GM12878 (cell line): ENCODE measurements around the gene TXNL4A.

Source experiments
- CEBPZ ChIP-seq: fragments of 150-350 bp; IDR thresholded peaks from 2 replicates; pipeline ENCODE4 v1.6.1; 2016; ENCODE audit warnings: low read depth, low read length
- CTCF ChIP-seq, 3 experiments: IDR thresholded peaks in 2 of 3; conservative IDR thresholded peaks in 1 of 3; 2 replicates each; pipeline ENCODE4 v1.5.1; 2011; ENCODE audit warnings: low read depth in 3 of 3, low read length in 3 of 3, mild to moderate bottlenecking in 3 of 3, control low read depth in 2 of 3, moderate library complexity in 2 of 3, inconsistent platforms in 1 of 3, mixed read lengths in 1 of 3; ENCODE audit not compliant: control insufficient read depth in 2 of 3, insufficient read depth in 1 of 3; ENCODE audit errors: extremely low read depth in 1 of 3
- EGR1 ChIP-seq, 2 experiments: IDR thresholded peaks; 1 replicate in 1 of 2; 2 replicates in 1 of 2; pipeline ENCODE4 v1.6.1; 2011 to 2012; ENCODE audit warnings: low read depth in 2 of 2, low read length in 2 of 2, borderline replicate concordance in 1 of 2, mild to moderate bottlenecking in 1 of 2, moderate library complexity in 1 of 2
- EZH2 ChIP-seq: IDR thresholded peaks from 2 replicates; pipeline ENCODE4 v1.6.1; 2012; ENCODE audit warnings: low read depth, mild to moderate bottlenecking, control low read depth, inconsistent platforms, low read length, borderline replicate concordance; ENCODE audit not compliant: control insufficient read depth
- FOS ChIP-seq: IDR thresholded peaks from 3 replicates; pipeline ENCODE4 v1.6.1; 2011; ENCODE audit warnings: borderline replicate concordance; ENCODE audit not compliant: insufficient read length; ENCODE audit errors: extremely low read depth
- HSF1 ChIP-seq: fragments of 150-350 bp; IDR thresholded peaks from 2 replicates; pipeline ENCODE4 v1.6.1; 2014; ENCODE audit warnings: mild to moderate bottlenecking, low read depth, low read length
- IRF3 ChIP-seq: fragments of 450-650 bp; IDR thresholded peaks from 2 replicates; pipeline ENCODE4 v1.6.1; 2014; ENCODE audit warnings: mild to moderate bottlenecking
- NFYB ChIP-seq: IDR thresholded peaks from 2 replicates; pipeline ENCODE4 v1.6.1; 2011; ENCODE audit warnings: low read depth, mild to moderate bottlenecking, low read length, improper control_type of control experiment, moderate library complexity; ENCODE audit not compliant: insufficient read depth
- PKNOX1 ChIP-seq: fragments of 450-650 bp; IDR thresholded peaks from 2 replicates; pipeline ENCODE4 v1.6.1; 2016; ENCODE audit warnings: mild to moderate bottlenecking
- SMARCA5 ChIP-seq: fragments of 450-650 bp; IDR thresholded peaks from 2 replicates; pipeline ENCODE4 v1.6.1; 2017; ENCODE audit warnings: mild to moderate bottlenecking
- SUZ12 ChIP-seq: fragments of 200-600 bp; sonication (generic); IDR thresholded peaks from one replicate; pipeline ENCODE4 v1.6.1; 2018; ENCODE audit warnings: antibody characterized with exemption, mild to moderate bottlenecking; ENCODE audit not compliant: unreplicated experiment
- USF2 ChIP-seq: IDR thresholded peaks from 2 replicates; pipeline ENCODE4 v1.6.1; 2011; ENCODE audit warnings: low read depth, low read length, improper control_type of control experiment, borderline replicate concordance

GRCh38 chr18:79962835-79963657, 25.3 kb downstream of the TXNL4A start:
- TF ChIP-seq SMARCA5 (no peak), SUZ12 (no peak), CTCF (IDR thresholded peaks at IDR 0.05 in 2 of 3, conservative IDR thresholded peaks at IDR 0.05 in 1 of 3; ENCODE audit: control insufficient read depth in 2 of 3, extremely low read depth in 1 of 3, insufficient read depth in 1 of 3, low read depth in 3 of 3, low read length in 3 of 3) (peak; percentile 58 to 72 (median 70)), EZH2 (no peak), FOS (no peak), PKNOX1 (0 out of 2 replicates have a peak, but pooled peaks have one; percentile 7), NFYB (no peak), EGR1 (IDR thresholded peaks at IDR 0.05; ENCODE audit: borderline replicate concordance in 1 of 2, low read depth in 2 of 2, low read length in 2 of 2) (peak in 1 of 2 experiments; percentile 23; a peak in 1 of 3 replicates), CEBPZ (no peak), USF2 (no peak), IRF3 (no peak), HSF1 (no peak)
